GM21723 (cell line): Measurements from ENCODE around the gene KLHL4.
"Not testable (repeated sequence)": the region's sequence is repeated elsewhere in the genome, so short reads cannot be mapped to it uniquely, and the experiment has no call there.

ENCODE experiments used
- ATAC-seq: cut with Tn5 transposase; IDR thresholded peaks from one replicate; pipeline ENCODE4 v1.9.1; 2021; ENCODE audit warnings: mild to moderate bottlenecking, moderate library complexity; ENCODE audit not compliant: unreplicated experiment

The KLHL4 gene

GRCh38 chrX:87661761-87662160 is 144.2 kb downstream of the KLHL4 start:
- ATAC-seq: no peak

GRCh38 chrX:87663421-87663820 is 145.8 kb downstream of the KLHL4 start:
- ATAC-seq: no peak

- no peak for ATAC-seq
These were observed 146.8 kb downstream of the KLHL4 start for GRCh38 chrX:87664381-87664780.

GRCh38 chrX:87679849-87680248 is 162.2 kb downstream of the KLHL4 start:
- no peak for ATAC-seq

- ATAC-seq: no peak
These were observed 170.1 kb downstream of the KLHL4 start for GRCh38 chrX:87687703-87688102.

- not testable (repeated sequence) for ATAC-seq
These were observed 170.6 kb downstream of the KLHL4 start for GRCh38 chrX:87688113-87688748.

- not testable (repeated sequence) for ATAC-seq
These were observed 171.6 kb downstream of the KLHL4 start for GRCh38 chrX:87689218-87689617.

- ATAC-seq: no peak
These were observed 175.6 kb downstream of the KLHL4 start for GRCh38 chrX:87693204-87693603.

GRCh38 chrX:87697409-87697808 is 179.8 kb downstream of the KLHL4 start:
- no peak for ATAC-seq

- no peak for ATAC-seq
These were observed 185.2 kb downstream of the KLHL4 start for GRCh38 chrX:87702795-87703194.

GRCh38 chrX:87703469-87703868 is 185.9 kb downstream of the KLHL4 start:
- not testable (repeated sequence) for ATAC-seq

- no peak for ATAC-seq
These were observed 188.5 kb downstream of the KLHL4 start for GRCh38 chrX:87706134-87706533.

- no peak for ATAC-seq
These were observed 193.0 kb downstream of the KLHL4 start for GRCh38 chrX:87710580-87710979.
